NCI-H1092 (cell line): ENCODE data around the gene RNASE3.
A peak's percentile ranks its signal among the peaks of the same experiment; 100 is the strongest.
"Not testable (repeated sequence)": the region's sequence is repeated elsewhere in the genome, so short reads cannot be mapped to it uniquely, and the experiment has no call there.

Experiments used
- DNase-seq: peaks from one replicate; lab custom pipeline; 2025; lab: John Stamatoyannopoulos, UW

Gene RNASE3

GRCh38 chr14:20891126-20891825 lies at the start of gene RNASE3:
Gene RNASE3 (plus strand): TSS chr14:20891385. CDS start chr14:20891687, 302 bp downstream.
- not testable (repeated sequence) for DNase-seq

- DNase-seq, result no peak
These were observed 44.6 kb upstream of the RNASE3 start for GRCh38 chr14:20846560-20846959.

- no peak for DNase-seq
These were observed 42.8 kb upstream of the RNASE3 start for GRCh38 chr14:20848316-20848954.

- no peak for DNase-seq
These were observed 42.1 kb upstream of the RNASE3 start for GRCh38 chr14:20848955-20849570.

GRCh38 chr14:20853042-20853441 lies 38.1 kb upstream of the RNASE3 start:
- no peak for DNase-seq

GRCh38 chr14:20855652-20856291 lies 35.4 kb upstream of the RNASE3 start:
- no peak for DNase-seq

GRCh38 chr14:20857207-20857606 lies 34.0 kb upstream of the RNASE3 start:
- no peak for DNase-seq

GRCh38 chr14:20857630-20858261 lies 33.4 kb upstream of the RNASE3 start:
- DNase-seq, result peak; percentile 29

- DNase-seq, result no peak
These were observed 25.0 kb upstream of the RNASE3 start for GRCh38 chr14:20866194-20866593.

GRCh38 chr14:20866963-20867362 lies 24.2 kb upstream of the RNASE3 start:
- no peak for DNase-seq

GRCh38 chr14:20873370-20874177 lies 17.6 kb upstream of the RNASE3 start:
- no peak for DNase-seq

GRCh38 chr14:20877016-20877415 lies 14.2 kb upstream of the RNASE3 start:
- no peak for DNase-seq

GRCh38 chr14:20878695-20879094 lies 12.5 kb upstream of the RNASE3 start:
- DNase-seq, result no peak

- DNase-seq, result not testable (repeated sequence)
These were observed 10.0 kb upstream of the RNASE3 start for GRCh38 chr14:20881229-20881628.

GRCh38 chr14:20882787-20883186 lies 8.4 kb upstream of the RNASE3 start:
- DNase-seq, result not testable (repeated sequence)

- DNase-seq, result not testable (repeated sequence)
These were observed 2.8 kb upstream of the RNASE3 start for GRCh38 chr14:20888411-20888810.

GRCh38 chr14:20895322-20895721 lies 4.1 kb downstream of the RNASE3 start:
- not testable (repeated sequence) for DNase-seq

GRCh38 chr14:20904393-20905029 lies 13.3 kb downstream of the RNASE3 start:
- no peak for DNase-seq

- no peak for DNase-seq
These were observed 14.5 kb downstream of the RNASE3 start for GRCh38 chr14:20905676-20906075.

- DNase-seq, result no peak
These were observed 16.0 kb downstream of the RNASE3 start for GRCh38 chr14:20907214-20907613.

- DNase-seq, result not testable (repeated sequence)
These were observed 19.6 kb downstream of the RNASE3 start for GRCh38 chr14:20910822-20911221.
